Measurements from ENCODE around the gene APOBEC3A.

The APOBEC3A gene

GRCh38 chr22:38965614-38966379 is 8.4 kb downstream of the APOBEC3A start:
- DNase-seq (ENCODE audit: low read depth) = no peak
- H3K4me3 ChIP-seq (replicated peaks; ENCODE audit: low read depth, low read length) = no peak overlapping the region
- no peak for TF ChIP-seq CTCF (IDR thresholded peaks at IDR 0.05; ENCODE audit: low read length, missing control alignments)

GRCh38 chr22:38966380-38966702 is 8.9 kb downstream of the APOBEC3A start:
- DNase-seq (ENCODE audit: low read depth) = no peak
- TF ChIP-seq CTCF (IDR thresholded peaks at IDR 0.05; ENCODE audit: low read length, missing control alignments) = no peak
- H3K4me3 ChIP-seq (replicated peaks; ENCODE audit: low read depth, low read length) = no peak overlapping the region

- no peak for TF ChIP-seq CTCF (IDR thresholded peaks at IDR 0.05; ENCODE audit: low read length, missing control alignments)
- DNase-seq (ENCODE audit: low read depth) = no peak
- no peak overlapping the region for H3K4me3 ChIP-seq (replicated peaks; ENCODE audit: low read depth, low read length)
Observed at GRCh38 chr22:38966942-38967341, 9.5 kb downstream of the APOBEC3A start.

- no peak for DNase-seq (ENCODE audit: low read depth)
- no peak overlapping the region for H3K4me3 ChIP-seq (replicated peaks; ENCODE audit: low read depth, low read length)
- no peak for TF ChIP-seq CTCF (IDR thresholded peaks at IDR 0.05; ENCODE audit: low read length, missing control alignments)
Observed at GRCh38 chr22:38967451-38968450, 10.3 kb downstream of the APOBEC3A start.

- no peak for TF ChIP-seq CTCF (IDR thresholded peaks at IDR 0.05; ENCODE audit: low read length, missing control alignments)
- no peak for DNase-seq (ENCODE audit: low read depth)
- H3K4me3 ChIP-seq (replicated peaks; ENCODE audit: low read depth, low read length) = no peak overlapping the region
Observed at GRCh38 chr22:38968801-38969200, 11.4 kb downstream of the APOBEC3A start.

GRCh38 chr22:38970551-38970950 is 13.1 kb downstream of the APOBEC3A start:
- H3K4me3 ChIP-seq (replicated peaks; ENCODE audit: low read depth, low read length) = no peak overlapping the region
- no peak for DNase-seq (ENCODE audit: low read depth)
- TF ChIP-seq CTCF (IDR thresholded peaks at IDR 0.05; ENCODE audit: low read length, missing control alignments) = no peak
